Nephron progenitor cell (in vitro differentiated cells): Measurements from ENCODE around the gene ERC1.

Experiments used
- DNase-seq: peaks from one replicate; pipeline ENCODE4 v3.0.0; 2021
- H3K27ac Mint-ChIP-seq: 2 replicates; pipeline ENCODE4 v1.8.0; 2021; ENCODE audit warnings: mild to moderate bottlenecking, moderate library complexity, mixed read lengths
- H3K27me3 Mint-ChIP-seq: 2 replicates; pipeline ENCODE4 v1.8.0; 2021; ENCODE audit warnings: mild to moderate bottlenecking, low read depth, mixed read lengths; ENCODE audit not compliant: poor library complexity
- H3K36me3 Mint-ChIP-seq: 2 replicates; pipeline ENCODE4 v1.8.0; 2021; ENCODE audit warnings: low read depth, mixed read lengths
- H3K4me1 Mint-ChIP-seq: 2 replicates; pipeline ENCODE4 v1.8.0; 2021; ENCODE audit warnings: mixed read lengths
- H3K4me3 Mint-ChIP-seq: 2 replicates; pipeline ENCODE4 v1.8.0; 2021; ENCODE audit warnings: mild to moderate bottlenecking, moderate library complexity, mixed read lengths
- H3K9me3 Mint-ChIP-seq: 2 replicates; pipeline ENCODE4 v1.8.0; 2021; ENCODE audit warnings: mild to moderate bottlenecking, moderate library complexity, mixed read lengths
- CTCF ChIP-seq: fragments of 200-600 bp; sonication (generic); IDR thresholded peaks from 2 replicates; pipeline ENCODE4 v1.5.0; 2021; ENCODE audit warnings: antibody characterized with exemption

ERC1 gene

GRCh38 chr12:1542599-1542998 lies 551.6 kb downstream of the ERC1 start:
- no peak overlapping the region for H3K4me3 Mint-ChIP-seq
- H3K27ac Mint-ChIP-seq = no peak overlapping the region
- H3K4me1 Mint-ChIP-seq = peaks cover 49% of the 10 kb centered on the region
- no peak for DNase-seq
- H3K27me3 Mint-ChIP-seq = peaks cover 36% of the 10 kb centered on the region
- H3K9me3 Mint-ChIP-seq = peaks cover 18% of the 10 kb centered on the region
- no peak for TF ChIP-seq CTCF
- H3K36me3 Mint-ChIP-seq = peaks cover 40% of the 10 kb centered on the region

- Mint-ChIP-seq H3K4me1 (peaks cover 32% of the 10 kb centered on the region), H3K9me3 (peaks cover 31% of the 10 kb centered on the region), H3K4me3 (no peak overlapping the region), H3K27ac (no peak overlapping the region), H3K36me3 (peaks cover 51% of the 10 kb centered on the region), H3K27me3 (peaks cover 20% of the 10 kb centered on the region)
- TF ChIP-seq CTCF = no peak
- DNase-seq = no peak
These were observed 554.1 kb downstream of the ERC1 start for GRCh38 chr12:1544996-1545700.
